ENCODE data around the gene FLT4.
"Not testable (repeated sequence)": the region's sequence is repeated elsewhere in the genome, so short reads cannot be mapped to it uniquely, and the experiment has no call there.

The FLT4 gene

GRCh38 chr5:180649297-180650039 lies at the start of gene FLT4:
FLT4 (minus strand) TSS chr5:180649600; CDS start chr5:180649545, 55 bp downstream.
- DNase-seq: no peak

- no peak for DNase-seq
These were observed 49.6 kb upstream of the FLT4 start for GRCh38 chr5:180699042-180699441.

- DNase-seq: no peak
These were observed 46.7 kb upstream of the FLT4 start for GRCh38 chr5:180696116-180696515.

GRCh38 chr5:180692429-180692828 lies 43.0 kb upstream of the FLT4 start:
- DNase-seq: no peak

- no peak for DNase-seq
These were observed 41.6 kb upstream of the FLT4 start for GRCh38 chr5:180691046-180691445.

- DNase-seq: no peak
These were observed 41.2 kb upstream of the FLT4 start for GRCh38 chr5:180690562-180690961.

- no peak for DNase-seq
These were observed 40.4 kb upstream of the FLT4 start for GRCh38 chr5:180689775-180690174.

GRCh38 chr5:180689071-180689694 lies 39.8 kb upstream of the FLT4 start:
- DNase-seq: peak; percentile 16

GRCh38 chr5:180688330-180689070 lies 39.1 kb upstream of the FLT4 start:
- DNase-seq: no peak

- DNase-seq: not testable (repeated sequence)
These were observed 37.4 kb upstream of the FLT4 start for GRCh38 chr5:180686799-180687198.

- no peak for DNase-seq
These were observed 35.3 kb upstream of the FLT4 start for GRCh38 chr5:180684623-180685161.

- no peak for DNase-seq
These were observed 34.0 kb upstream of the FLT4 start for GRCh38 chr5:180683220-180683922.

GRCh38 chr5:180682560-180682959 lies 33.2 kb upstream of the FLT4 start:
- DNase-seq: no peak

- DNase-seq: not testable (repeated sequence)
These were observed 32.6 kb upstream of the FLT4 start for GRCh38 chr5:180682008-180682407.

- DNase-seq: not testable (repeated sequence)
These were observed 28.9 kb upstream of the FLT4 start for GRCh38 chr5:180678319-180678718.

- DNase-seq: no peak
These were observed 25.7 kb upstream of the FLT4 start for GRCh38 chr5:180675036-180675635.

- DNase-seq: not testable (repeated sequence)
These were observed 24.7 kb upstream of the FLT4 start for GRCh38 chr5:180674090-180674475.

- DNase-seq: no peak
These were observed 24.1 kb upstream of the FLT4 start for GRCh38 chr5:180673371-180674089.

GRCh38 chr5:180671958-180672524 lies 22.6 kb upstream of the FLT4 start:
- not testable (repeated sequence) for DNase-seq

GRCh38 chr5:180670586-180671359 lies 21.4 kb upstream of the FLT4 start:
- DNase-seq: peak; percentile 27

GRCh38 chr5:180670157-180670556 lies 20.8 kb upstream of the FLT4 start:
- DNase-seq: no peak
